ENCODE measurements around the gene NET1.

NET1 gene

DNA sequence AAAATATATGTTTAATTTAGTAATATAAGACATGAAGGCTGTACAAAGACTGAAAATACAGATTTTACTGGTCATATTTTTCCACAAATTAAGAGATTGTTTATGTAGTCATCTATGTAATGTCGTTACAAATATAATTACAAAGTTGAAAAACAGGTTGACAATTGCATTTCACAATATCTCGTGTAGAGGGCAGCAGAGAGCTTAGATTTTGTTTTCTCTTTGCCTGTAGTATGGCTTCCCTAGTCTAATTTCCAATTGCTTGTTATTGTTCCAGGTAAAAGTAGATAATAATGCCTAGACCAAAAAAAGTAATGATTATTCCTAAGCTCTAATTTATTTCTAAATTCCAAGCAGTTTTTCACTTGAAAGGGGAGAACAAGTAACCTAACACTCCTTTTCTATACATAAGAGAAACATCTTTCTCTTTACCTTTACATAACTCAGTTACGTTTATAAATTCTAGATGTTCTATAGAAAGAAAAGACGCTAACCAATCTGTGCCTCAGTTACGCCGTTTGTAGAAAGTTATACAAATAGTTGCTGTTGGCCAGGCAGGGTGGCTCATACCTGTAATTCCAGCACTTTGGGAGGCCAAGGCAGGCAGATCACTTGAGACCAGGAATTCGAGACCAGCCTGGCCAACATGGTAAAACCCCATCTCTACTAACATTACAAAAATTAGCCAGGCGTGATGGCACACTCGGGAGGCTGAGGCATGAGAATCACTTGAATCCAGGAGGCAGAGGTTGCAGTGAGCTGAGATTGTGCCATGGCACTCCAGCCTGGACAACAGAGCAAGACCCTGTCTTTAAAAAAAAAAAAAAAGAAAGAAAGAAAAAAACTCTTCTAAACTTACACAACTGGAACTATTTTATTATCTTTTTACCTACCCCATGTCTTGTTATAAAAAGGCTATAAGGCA lies 30.0 kb downstream of the NET1 start:
- DNase-seq (ENCODE audit: low spot score): peak; percentile 73

DNA sequence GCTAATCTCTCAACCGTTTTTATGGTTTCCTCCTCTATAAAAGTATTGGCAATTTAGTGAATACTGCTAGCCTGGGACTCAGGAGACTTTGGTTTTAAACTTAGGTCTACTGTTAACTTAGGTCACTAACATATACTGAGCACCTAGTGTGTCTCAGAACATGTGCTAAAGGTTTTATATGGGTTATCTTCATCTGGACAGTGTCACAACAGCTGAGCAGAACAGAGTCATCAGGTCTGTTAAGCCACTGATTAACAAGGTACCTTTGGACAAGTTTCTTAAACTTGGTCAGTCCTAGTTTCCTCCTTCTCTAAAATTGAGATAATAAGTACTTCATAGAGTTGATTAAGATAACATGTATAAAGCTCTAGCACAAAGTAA lies 30.6 kb downstream of the NET1 start:
- no peak for DNase-seq (ENCODE audit: low spot score)

DNA sequence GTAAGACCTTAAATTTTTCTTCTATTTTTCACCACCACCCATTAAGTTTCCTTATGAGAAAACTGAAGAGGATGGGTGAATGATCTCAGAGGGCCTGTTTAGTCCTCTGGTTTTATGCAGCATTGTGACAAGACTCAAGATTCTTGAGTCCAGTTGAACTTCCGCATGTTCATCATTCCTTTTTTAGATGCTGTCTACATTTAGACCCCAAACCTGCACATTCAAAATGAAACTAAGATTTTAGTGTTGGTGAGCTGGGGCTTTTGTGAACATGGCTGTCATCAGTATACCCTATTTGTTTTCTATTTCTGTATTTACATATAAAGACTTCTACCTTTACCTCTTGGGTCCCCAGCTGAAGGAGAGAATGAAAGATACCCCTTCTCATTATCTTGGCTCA lies 31.1 kb downstream of the NET1 start:
- DNase-seq (ENCODE audit: low spot score): no peak

DNA sequence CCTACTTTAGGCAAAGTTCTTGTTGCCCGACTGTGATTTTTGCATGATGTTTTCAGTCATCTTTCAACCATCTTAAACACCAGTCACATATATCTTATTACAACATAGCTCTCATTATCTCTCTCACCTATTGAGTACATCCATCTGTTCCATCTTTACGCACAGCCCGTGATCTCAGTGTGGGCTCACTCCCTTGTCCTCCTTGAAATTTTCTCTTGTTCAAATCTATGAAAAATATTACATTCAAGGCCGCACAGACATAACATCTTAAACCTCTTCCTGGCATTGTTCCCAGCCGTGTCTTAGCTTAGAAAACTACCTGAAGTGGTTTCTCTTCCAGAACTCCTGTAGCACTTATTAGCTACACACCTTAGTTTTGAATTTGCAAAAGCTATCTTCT lies 32.6 kb downstream of the NET1 start:
- DNase-seq (ENCODE audit: low spot score): no peak

DNA sequence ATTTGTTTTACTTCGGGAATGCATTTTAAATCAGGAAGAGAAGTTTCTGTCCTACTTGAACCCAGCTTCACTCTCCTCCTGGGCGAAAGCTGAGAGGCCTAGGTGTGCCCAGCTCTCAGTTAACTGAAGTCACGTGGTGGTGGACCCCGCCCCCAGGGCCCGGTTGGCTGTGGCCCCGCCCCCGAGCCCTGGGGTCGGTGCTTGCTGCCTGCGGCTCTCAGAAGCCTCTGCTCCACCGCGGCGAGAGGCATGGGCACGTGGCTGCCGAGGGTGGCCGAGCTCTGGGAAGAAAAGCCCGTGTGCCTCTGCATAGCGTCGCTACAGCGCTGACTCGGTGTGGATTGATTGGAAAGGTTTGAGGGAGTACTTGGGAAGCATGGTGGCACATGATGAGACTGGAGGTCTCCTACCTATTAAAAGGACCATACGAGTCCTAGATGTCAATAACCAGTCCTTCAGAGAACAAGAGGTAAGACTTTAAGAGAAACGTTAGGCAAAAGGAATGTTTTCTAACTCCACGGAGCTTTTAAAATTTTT lies 34.1 kb downstream of the NET1 start:
- DNase-seq (ENCODE audit: low spot score): peak; percentile 95

DNA sequence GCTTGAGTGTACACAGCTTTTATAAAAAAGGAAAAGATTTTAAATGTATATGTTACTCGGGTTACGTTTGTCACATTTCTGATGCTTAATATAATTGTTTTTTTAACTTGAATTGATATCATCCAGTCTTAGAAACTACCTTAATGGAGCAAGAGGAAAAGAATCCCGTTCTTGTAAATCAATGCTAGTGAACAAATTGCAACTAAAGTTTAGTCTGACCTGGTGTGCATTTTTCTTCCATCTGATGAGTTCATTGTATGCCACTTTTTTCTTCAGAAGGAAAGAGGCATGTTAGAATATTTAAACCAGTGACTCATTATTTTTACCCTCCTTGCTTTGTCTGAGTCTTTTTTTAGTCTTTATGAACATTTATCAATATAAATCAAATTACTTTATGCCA lies 34.7 kb downstream of the NET1 start:
- peak; percentile 40 for DNase-seq (ENCODE audit: low spot score)

DNA sequence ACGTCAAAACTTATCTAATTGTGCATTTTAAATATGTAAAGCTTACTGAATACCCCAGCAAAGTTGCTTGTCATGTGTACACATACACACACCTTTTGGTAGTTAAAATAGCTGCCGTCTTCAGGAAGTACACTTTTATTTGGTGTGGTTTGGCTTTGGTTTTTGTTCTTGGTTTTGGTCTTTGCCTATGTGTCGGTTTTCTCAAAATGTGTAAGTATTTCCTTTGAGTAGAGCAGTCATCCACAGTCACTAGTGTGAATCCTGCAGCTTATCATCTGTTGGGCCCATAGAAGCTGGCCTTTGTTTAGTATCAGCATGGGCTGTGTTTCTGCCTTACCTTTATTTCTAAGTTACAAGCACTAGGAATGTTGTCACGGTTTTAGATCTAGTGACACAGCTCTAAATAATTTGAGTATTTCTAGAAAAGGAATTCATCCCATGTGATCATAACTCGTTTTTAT lies 35.3 kb downstream of the NET1 start:
- DNase-seq (ENCODE audit: low spot score): peak; percentile 45

DNA sequence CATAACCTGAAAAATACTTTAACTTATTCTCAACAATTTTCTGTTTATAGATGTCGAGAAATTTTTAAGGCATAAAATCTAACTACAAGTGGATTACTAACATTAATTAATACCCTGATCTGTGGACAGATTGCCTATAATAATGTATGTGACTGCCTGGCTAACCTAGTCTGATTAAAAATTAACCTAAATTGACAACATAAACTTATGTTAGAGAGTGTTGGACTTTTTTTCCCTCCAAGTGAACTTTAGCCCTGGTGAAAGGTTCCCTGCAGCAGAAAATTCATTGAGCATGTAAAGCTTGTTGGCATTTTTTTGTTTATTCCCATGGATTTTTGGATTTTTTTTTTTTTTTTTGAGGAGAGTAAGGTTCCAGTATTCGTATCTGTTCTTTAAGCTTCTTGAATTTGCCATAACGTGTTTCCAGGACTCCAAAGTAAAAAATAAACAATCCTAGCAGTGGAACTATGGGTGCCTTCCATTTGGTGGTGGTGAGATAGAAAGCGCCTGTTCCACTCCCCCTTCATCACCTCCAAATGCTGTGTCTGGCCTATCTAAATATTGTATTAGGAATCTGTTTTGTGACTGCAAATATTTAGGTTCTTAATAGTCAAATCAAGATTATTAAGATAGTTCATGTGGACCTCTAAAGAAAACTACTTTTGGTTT lies 36.1 kb downstream of the NET1 start:
- DNase-seq (ENCODE audit: low spot score): no peak

DNA sequence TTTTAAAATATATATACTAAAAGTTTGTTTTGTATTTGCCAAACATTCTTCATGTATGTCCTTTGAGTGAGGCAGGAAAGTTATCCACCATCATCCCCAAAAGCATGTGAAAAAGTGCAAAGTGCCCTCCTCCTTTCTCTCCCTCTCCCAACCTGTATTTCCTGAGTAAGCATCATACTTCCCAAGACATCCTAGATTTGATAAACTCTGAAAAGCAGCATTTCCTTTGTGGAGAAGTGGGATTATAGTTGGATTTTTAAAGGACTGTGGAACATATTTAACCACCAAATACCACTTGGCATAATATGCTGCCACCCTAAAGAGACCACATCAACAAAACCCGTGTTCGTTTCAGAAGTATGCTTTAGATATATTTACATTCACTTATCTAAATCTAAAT lies 36.9 kb downstream of the NET1 start:
- DNase-seq (ENCODE audit: low spot score): no peak

DNA sequence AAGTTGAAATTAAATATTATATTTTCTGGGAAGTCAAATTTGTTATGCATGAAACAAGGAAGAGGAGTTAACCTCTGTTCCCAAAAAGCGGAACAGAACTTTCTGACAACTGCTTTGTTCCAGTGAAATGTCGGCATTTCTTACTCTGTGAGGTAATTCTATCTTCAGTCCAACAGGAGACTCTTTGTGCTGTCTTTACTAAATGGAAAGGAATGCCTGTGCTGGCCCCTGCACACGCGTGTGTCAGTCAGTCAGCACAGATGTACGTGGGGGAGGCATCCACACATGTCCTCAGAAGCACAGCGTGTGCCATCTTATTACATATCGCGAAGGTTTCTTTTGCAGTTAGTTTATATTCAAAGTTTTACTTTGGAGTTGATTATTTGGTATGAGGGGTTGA lies 37.5 kb downstream of the NET1 start:
- no peak for DNase-seq (ENCODE audit: low spot score)

DNA sequence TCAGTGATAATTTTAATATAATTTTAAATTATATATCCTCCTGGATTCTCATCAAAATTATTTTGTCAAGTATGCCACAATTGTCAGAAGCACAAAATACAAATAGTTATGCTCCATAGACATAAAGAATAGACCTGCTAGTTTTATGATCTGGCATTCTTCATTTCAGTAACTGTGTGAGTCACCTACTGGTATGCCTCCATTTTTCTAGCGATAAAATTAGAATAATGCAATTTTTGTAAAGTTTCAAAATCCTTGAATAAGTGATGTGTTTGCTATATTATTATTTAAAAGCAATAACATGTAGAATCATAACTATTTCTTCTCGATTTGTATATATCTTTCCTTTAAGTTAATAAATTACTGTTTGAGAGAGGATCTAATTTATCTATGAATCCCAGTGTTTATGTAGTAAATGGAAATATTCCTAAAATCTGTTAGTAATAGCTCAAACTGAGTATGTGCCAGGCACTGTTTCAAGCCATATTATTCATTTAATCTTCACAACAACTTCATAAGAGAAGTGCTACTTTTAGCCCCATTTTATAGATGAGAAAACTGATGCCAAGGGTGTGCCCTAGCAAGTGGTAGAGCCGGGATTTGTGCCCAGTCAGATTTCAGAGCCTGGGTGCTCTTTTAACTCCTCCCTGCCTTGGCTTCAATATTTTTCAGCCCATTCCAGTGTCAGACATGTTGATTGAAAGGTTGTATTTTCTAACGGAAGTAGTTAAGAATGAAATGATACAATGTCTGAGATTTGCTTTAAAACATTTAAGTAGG lies 38.4 kb downstream of the NET1 start:
- DNase-seq (ENCODE audit: low spot score): no peak

DNA sequence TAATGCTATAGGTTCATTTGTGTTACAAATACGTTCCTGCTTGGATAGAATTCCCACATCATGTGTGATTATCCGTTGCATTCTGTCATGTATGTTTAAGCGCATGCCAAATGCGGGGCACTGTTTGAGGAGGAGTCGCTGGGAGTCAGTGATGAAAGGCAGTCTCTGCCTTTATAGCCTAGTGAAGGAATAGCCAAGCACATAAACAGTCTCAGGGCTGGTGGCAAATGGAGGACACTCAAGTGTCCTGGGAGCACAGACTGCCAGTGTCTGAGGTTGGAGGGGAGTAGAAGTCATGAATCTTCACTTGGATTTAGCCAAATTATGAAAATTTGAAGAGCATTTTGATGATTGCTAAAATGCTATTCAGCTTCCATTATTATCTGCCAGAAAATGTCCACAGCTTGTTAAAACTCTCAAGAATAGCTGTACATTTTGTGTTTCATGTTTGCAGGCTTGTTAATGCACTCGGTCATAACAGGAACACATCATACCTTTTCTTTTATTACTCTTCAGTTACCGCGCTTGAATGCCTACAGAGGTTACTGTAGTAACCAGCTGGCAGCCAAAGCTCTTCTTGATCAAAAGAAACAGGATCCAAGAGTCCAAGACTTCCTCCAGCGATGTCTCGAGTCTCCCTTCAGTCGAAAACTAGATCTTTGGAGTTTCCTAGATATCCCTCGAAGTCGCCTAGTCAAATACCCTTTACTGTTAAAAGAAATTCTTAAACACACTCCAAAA lies 41.6 kb downstream of the NET1 start:
- no peak for DNase-seq (ENCODE audit: low spot score)

DNA sequence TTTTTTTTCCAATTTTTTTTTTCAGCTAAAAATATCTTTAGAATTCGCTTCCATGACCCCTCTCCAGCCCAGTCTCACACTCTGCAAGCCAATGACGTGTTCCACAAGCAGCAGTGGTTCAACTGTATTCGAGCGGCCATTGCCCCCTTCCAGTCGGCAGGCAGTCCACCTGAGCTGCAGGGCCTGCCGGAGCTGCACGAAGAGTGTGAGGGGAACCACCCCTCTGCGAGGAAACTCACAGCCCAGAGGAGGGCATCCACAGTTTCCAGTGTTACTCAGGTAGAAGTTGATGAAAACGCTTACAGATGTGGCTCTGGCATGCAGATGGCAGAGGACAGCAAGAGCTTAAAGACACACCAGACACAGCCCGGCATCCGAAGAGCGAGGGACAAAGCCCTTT lies 44.2 kb downstream of the NET1 start:
- DNase-seq (ENCODE audit: low spot score): no peak

DNA sequence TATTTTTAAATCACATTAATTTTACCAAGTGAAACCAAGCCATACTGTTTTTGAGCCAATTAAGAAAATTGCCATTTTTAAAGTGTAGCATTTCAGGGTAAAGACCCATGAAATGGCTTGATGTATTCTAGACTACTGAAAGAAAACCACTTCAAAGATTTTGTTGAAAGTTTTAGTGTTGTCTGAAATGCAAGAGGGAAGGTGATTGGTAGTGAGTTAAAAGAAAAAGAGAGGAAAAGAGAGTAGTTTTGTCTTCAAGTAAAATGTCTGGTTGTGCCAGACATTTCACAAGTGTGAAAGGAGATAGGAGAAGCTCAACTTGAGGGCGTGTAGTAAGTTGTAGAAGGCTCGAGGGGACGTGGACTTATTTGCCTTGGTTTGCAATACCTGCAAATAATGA lies 45.4 kb downstream of the NET1 start:
- DNase-seq (ENCODE audit: low spot score): no peak

DNA sequence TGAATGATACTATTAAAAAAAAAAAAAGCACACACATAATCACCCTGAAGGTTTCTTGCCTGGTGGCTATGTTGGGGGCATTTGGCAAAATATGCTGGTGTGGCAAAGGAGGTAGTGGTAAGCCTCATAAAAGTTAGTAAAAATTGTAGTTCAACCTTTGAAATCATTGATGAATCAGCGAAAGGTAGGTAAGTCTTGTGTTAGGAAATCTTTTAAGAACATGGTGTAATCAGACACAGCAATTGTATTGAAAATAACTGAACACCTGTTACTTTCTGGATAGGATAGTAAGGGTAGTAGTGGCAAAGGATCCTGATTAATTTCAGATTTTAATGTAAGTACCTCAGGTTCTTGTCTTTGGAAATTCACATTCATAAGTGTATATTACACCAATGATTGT lies 46.1 kb downstream of the NET1 start:
- no peak for DNase-seq (ENCODE audit: low spot score)

DNA sequence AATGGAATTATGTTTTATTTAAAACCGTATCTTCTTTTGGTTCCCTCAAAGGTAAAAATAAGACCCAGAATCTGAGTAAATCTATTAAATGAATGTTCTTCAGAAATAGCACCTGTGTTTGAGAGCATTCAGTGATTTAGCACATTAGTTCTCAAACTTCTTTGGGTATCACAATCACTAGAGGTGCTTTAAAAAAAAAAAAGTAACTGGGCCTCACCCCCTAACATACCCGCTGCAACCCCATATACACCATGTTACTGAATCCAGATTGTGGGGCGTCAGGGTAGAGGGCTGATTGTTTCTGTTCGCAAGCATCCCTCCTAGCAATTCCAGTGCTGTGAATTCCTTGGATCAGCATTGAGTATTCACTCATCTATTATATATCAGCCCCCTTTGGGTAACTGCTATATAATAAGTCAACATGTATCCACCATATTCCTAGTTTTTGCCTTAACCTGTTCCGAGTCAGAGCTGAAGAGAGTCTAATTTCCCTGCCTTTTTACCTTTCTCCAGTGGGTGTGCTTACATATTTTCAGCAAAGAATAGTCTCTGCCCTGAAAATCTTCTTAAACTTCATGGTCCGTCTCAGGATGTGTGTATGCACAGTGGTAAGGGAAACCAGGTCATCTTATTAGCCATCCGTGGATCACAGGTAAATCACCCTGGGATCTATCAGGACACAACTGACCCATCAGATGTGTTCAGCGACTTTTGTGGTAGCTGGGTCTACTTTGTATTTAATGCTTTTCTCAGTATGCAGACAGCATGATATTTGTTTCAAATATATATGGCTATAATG lies 46.8 kb downstream of the NET1 start:
- no peak for DNase-seq (ENCODE audit: low spot score)

DNA sequence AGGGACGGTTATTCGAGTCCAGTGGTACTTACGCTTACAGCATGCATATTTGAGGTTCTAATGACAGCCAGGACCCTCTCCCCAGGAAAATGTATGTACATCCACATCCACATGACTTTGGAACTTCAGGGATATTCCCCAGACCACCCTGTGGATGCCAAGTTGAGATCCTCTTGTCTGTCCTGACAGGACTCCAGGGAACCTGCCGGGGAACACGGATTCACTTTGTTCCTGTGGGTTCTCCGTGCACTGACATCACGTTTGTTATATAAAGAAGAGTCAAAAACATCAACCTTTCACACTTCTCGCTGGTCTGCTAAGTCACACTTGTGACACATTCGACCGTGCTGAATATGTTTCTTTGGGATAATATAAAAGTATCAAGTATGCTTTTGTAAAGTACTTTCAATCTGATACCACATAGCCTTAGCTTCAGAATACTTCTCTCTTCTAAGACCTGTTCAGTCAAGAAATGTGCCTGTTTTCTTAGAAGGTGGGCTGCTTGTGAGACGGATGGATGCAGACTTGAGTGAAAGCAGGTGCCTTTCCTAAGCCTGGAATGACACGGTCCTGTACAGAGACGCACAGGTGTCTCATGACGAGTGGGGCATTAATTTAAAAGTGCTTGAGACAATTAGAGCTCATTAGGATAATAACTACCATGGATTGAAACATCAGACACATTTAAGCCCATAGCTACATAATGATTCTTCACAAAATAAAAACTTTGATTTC lies 48.3 kb downstream of the NET1 start:
- no peak for DNase-seq (ENCODE audit: low spot score)

DNA sequence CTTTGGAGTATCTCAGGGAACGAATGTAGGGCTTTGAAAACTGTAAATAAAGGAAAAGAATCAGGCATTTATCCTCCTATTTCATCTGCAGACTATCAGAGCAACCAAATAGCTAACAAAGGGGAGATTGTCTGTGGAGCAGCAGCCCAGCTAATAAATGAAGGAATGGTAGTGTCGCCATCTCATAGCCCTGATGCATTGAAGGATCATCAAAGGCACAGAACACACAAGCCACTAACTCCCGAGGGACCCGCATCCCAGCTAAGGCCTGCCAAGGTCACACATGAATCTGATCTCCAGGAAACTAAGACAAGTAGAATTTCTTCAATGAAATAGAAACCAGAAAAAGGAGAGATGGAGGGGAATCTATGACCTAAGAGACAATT lies 48.8 kb downstream of the NET1 start:
- no peak for DNase-seq (ENCODE audit: low spot score)

DNA sequence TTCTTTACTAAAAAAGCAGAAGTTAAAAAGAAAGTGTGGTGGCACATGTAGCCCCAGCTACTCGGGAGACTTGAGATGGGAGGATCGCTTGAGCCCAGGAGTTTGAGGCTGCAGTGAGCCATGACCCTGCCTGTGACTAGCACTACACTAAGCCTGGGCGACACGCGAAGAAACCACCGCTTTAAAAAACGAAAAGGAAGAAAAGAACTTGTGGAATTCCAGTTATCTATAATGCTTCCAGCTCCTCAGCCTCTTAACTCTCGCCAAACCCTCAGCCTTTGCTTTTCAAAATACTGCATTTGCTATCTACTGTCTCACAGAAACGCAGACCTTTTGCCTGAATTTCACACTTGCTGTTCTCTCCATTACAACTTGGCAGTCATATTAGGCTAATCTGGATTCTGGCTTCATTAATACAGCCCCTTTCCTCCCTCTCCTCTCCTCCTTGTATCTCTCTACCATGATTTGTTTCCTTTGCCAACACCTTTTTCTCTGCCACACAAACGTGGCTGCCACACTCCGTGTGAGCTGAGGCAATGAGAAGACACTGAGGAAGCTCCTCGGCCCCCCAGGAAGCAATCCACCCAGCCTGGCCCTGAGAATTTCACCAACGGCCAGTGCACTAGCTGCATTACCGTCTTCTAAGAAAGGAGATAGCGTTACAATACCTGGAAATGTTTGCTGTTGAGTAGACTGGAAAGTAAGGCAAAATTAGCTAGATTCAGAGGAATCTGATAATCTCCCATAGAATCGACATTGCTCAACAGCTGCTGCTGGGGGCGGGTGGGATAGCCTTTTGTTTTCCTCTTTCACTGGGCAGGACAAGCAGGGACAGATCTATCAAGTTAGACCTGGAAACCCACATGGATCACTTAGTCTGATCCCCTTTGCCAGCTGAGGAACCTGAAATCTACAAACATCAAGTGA lies 49.8 kb downstream of the NET1 start:
- no peak for DNase-seq (ENCODE audit: low spot score)
